ENCODE measurements around the gene SPTBN1.

- TF ChIP-seq CC2D1A (IDR thresholded peaks at IDR 0.05) (no peak), ZBTB5 (IDR thresholded peaks at IDR 0.05) (no peak), MCM5 (IDR thresholded peaks at IDR 0.05; ENCODE audit: low read depth) (no peak), ZZZ3 (IDR thresholded peaks at IDR 0.05) (no peak)
- TF ChIP-seq, protein P1, sequence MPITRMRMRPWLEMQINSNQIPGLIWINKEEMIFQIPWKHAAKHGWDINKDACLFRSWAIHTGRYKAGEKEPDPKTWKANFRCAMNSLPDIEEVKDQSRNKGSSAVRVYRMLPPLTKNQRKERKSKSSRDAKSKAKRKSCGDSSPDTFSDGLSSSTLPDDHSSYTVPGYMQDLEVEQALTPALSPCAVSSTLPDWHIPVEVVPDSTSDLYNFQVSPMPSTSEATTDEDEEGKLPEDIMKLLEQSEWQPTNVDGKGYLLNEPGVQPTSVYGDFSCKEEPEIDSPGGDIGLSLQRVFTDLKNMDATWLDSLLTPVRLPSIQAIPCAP (CRISPR knock-in tag; IDR thresholded peaks at IDR 0.05; ENCODE audit: borderline replicate concordance): no peak
Measured at GRCh38 chr2:54573537-54573919, 117.4 kb downstream of the SPTBN1 start.

Measured in K562 (cell line).